Placental pericyte (primary cell): ENCODE results near the gene MYO18A. TPM values are rescaled to one million over a fixed set of nuclear protein-coding genes. Genes with fewer than 3 reads are reported as not detected.

Experiments used
- total RNA-seq: library from RNA; depleted of rRNA; stranded (reverse); fragments of >200 nt; gene quantifications from 2 replicates; pipeline ENCODE4 v1.2.3, GENCODE V29; 2012

MYO18A gene
- total RNA-seq: 49.5 and 60.3 TPM in 2 replicates

DNA sequence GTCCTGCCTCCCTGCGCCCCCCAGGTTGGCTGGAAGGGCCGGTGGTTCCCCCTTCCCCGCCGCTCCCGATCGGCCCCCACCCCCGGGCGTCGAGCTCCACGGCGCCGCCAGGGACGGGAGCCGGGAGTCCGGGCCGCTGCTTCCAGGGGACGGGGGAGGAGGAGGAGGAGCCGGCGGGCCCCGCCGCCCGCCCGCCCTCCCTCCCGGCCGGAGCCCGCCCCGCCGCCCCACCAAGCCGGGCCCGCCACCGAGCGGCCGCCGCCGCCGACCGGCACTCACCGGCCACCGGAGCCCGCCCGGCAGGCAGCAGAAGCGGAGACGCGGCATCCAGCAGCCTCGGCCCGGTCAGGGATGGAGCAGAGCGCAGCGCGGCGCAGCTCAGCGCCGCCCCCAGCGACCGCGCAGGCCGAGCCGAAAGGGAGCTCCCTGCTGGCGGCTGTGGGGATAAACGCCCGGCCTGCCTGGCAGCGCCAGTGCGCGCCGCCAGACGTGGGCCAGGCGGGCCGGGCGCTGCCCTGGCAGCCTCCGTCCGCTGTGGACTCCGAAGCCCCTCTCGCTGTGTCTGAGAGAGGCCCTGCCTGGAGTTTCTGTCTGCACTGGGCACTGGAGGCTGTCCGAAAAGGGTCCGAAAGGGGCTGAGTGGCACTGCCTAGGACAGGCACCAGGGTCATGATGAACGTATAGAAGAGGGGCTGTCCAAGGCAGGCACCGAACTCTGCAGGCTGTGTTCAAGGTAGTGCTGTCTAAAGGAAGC is at the start of gene MYO18A:
Gene MYO18A, minus strand, starts transcription at position 365 of the 754 bp plus-strand sequence. CDS start 13,458 bp downstream, outside the sequence.

GRCh38 chr17:29042679-29043538 is 137.3 kb downstream of the MYO18A start, which contains the start of gene PIPOX:
TSS of gene PIPOX (plus strand) at chr17:29043141. CDS start at chr17:29043226, 85 bp downstream.

Other genes with a start within 250 kb of the MYO18A start
- 43.8 and 44.6 TPM in 2 replicates for gene PHF12, start 228.9 kb downstream of the MYO18A start, total RNA-seq
- not detected in 2 replicates for gene SEZ6, start 174.4 kb downstream of the MYO18A start, total RNA-seq
- gene PIPOX, start 137.3 kb downstream of the MYO18A start, total RNA-seq: 1.3 and 2.6 TPM in 2 replicates
- not detected in 2 replicates for gene CRYBA1, start 66.5 kb upstream of the MYO18A start, total RNA-seq
- gene NUFIP2, start 113.8 kb upstream of the MYO18A start, total RNA-seq: 30.4 and 51.0 TPM in 2 replicates
- gene TAOK1, start 210.0 kb upstream of the MYO18A start, total RNA-seq: 51.9 and 68.4 TPM in 2 replicates